HCT116 (cell line): ENCODE results near the gene MSI2. TPM values are rescaled to one million over a fixed set of nuclear protein-coding genes. Genes with fewer than 3 reads are reported as not detected.

Experiments
- ATAC-seq: fragments of 200-7000 bp; cut with Tn5 transposase; 2 replicates; pipeline ENCODE4 v1.9.1; 2020; ENCODE audit warnings: mild to moderate bottlenecking, moderate library complexity
- BruUV-seq: library from RNA; stranded (reverse); fragments of 400-500 nt; replicated peaks from 2 replicates; lab custom pipeline; 2021; lab: Mats Ljungman, UMichigan
- CTCF ChIA-PET: fragments of 300-600 bp; sonication (Branson Sonifier 250); formaldehyde crosslinking; loops from one replicate; lab custom pipeline; 2021; ENCODE audit warnings: antibody characterized with exemption; lab: Charles Lee
- POLR2A ChIA-PET: fragments of 300-600, 350-600 bp; sonication (Branson Sonifier 250); formaldehyde crosslinking; loops from one replicate; lab custom pipeline; 2021; ENCODE audit warnings: antibody characterized with exemption; lab: Charles Lee
- RAD21 ChIA-PET, 2 experiments: fragments of 300-600 bp; sonication (Branson Sonifier 250); formaldehyde crosslinking; loops; one replicate each; lab custom pipeline; 2023; ENCODE audit warnings: low total read pairs in 2 of 2; ENCODE audit not compliant: uncharacterized antibody in 2 of 2, unreplicated experiment in 2 of 2, low non-redundant PET in 1 of 2; lab: Charles Lee
- DNase-seq: peaks from one replicate; pipeline ENCODE4 v3.0.0-alpha.2; 2010; ENCODE audit warnings: low read depth, low spot score
- H2AFZ ChIP-seq: fragments of 200-600 bp; shearing (Covaris generic), sonication (generic); 2 replicates; pipeline ENCODE4 v1.6.1; 2017; ENCODE audit warnings: low read depth, mixed run types, mixed read lengths, antibody characterized with exemption, low read length; ENCODE audit not compliant: poor library complexity, severe bottlenecking
- H3K27ac ChIP-seq: 2 replicates; pipeline ENCODE4 v1.5.1; 2012; ENCODE audit warnings: low read depth, low read length
- H3K27me3 ChIP-seq: fragments of 200-600 bp; sonication (generic); 2 replicates; pipeline ENCODE4 v1.6.1; 2016; ENCODE audit warnings: mixed run types, low read length, mixed read lengths; ENCODE audit not compliant: insufficient read depth
- H3K36me3 ChIP-seq, 2 experiments: fragments of 200-500 bp in 1 of 2; fragments of 200-600 bp in 1 of 2; sonication (Bioruptor generic) in 1 of 2; sonication (generic) in 1 of 2; 2 replicates each; pipeline versions ENCODE4 v1.5.1 to v1.6.1; 2014 to 2016; ENCODE audit warnings: low read length in 2 of 2, inconsistent platforms in 1 of 2, mixed read lengths in 1 of 2, mixed run types in 1 of 2; ENCODE audit not compliant: insufficient read depth in 2 of 2, control insufficient read depth in 1 of 2
- H3K4me1 ChIP-seq, 2 experiments: fragments of 200-600 bp in 1 of 2; sonication (generic) in 1 of 2; 2 replicates each; pipeline versions ENCODE4 v1.5.1 to v1.6.1; 2012 to 2017; ENCODE audit warnings: low read length in 2 of 2, inconsistent platforms in 1 of 2, mild to moderate bottlenecking in 1 of 2, mixed read lengths in 1 of 2, mixed run types in 1 of 2, moderate library complexity in 1 of 2; ENCODE audit not compliant: insufficient read depth in 2 of 2, control insufficient read depth in 1 of 2
- H3K4me2 ChIP-seq: fragments of 200-600 bp; sonication (generic); 2 replicates; pipeline ENCODE4 v1.6.1; 2017; ENCODE audit warnings: mixed run types, low read length, mixed read lengths
- H3K4me3 ChIP-seq, 2 experiments: fragments of 200-600 bp in 1 of 2; sonication (generic) in 1 of 2; replicated peaks in 1 of 2; 2 replicates each; pipeline ENCODE4 v1.5.1; 2011 to 2016; ENCODE audit warnings: low read length in 2 of 2, control low read depth in 1 of 2, low read depth in 1 of 2, mild to moderate bottlenecking in 1 of 2, mixed read lengths in 1 of 2, mixed run types in 1 of 2
- H3K79me2 ChIP-seq: fragments of 200-600 bp; sonication (generic); 2 replicates; pipeline ENCODE4 v1.6.1; 2017; ENCODE audit warnings: mild to moderate bottlenecking, mixed run types, low read length, moderate library complexity, mixed read lengths; ENCODE audit not compliant: insufficient read depth
- H3K9ac ChIP-seq: fragments of 200-600 bp; sonication (generic); 2 replicates; pipeline ENCODE4 v1.6.1; 2016; ENCODE audit warnings: low read length, mixed read lengths
- H3K9me2 ChIP-seq: fragments of 200-600 bp; sonication (generic), shearing (Covaris generic); 2 replicates; pipeline ENCODE4 v1.6.1; 2017; ENCODE audit warnings: mixed run types, mild to moderate bottlenecking, moderate library complexity; ENCODE audit not compliant: insufficient read depth
- H3K9me3 ChIP-seq, 2 experiments: fragments of 200-500 bp in 1 of 2; fragments of 200-600 bp in 1 of 2; sonication (Bioruptor generic) in 1 of 2; sonication (generic) in 1 of 2; 2 replicates each; pipeline ENCODE4 v1.6.1; 2014 to 2017; ENCODE audit warnings: low read length in 2 of 2, mixed read lengths in 2 of 2, inconsistent platforms in 1 of 2, low read depth in 1 of 2, mild to moderate bottlenecking in 1 of 2, mixed run types in 1 of 2, moderate library complexity in 1 of 2; ENCODE audit not compliant: control insufficient read depth in 1 of 2, insufficient read depth in 1 of 2
- H4K20me1 ChIP-seq: fragments of 200-600 bp; sonication (generic), shearing (Covaris generic); 2 replicates; pipeline ENCODE4 v1.6.1; 2017; ENCODE audit warnings: mixed run types, mild to moderate bottlenecking, moderate library complexity; ENCODE audit not compliant: insufficient read depth
- ATF3 ChIP-seq: IDR thresholded peaks from 2 replicates; pipeline ENCODE4 v1.6.1; 2012
- CTCF ChIP-seq, 3 experiments: fragments of 200-600 bp in 1 of 3; sonication (generic) in 1 of 3; IDR thresholded peaks in 2 of 3; conservative IDR thresholded peaks in 1 of 3; 2 replicates each; pipeline ENCODE4 v1.5.1; 2012 to 2017; ENCODE audit warnings: low read depth in 2 of 3, low read length in 2 of 3, antibody characterized with exemption in 1 of 3, borderline replicate concordance in 1 of 3, control low read depth in 1 of 3, mild to moderate bottlenecking in 1 of 3, mixed read lengths in 1 of 3, mixed run types in 1 of 3, moderate library complexity in 1 of 3; ENCODE audit not compliant: insufficient read depth in 1 of 3
- EGR1 ChIP-seq: IDR thresholded peaks from 2 replicates; pipeline ENCODE4 v1.6.1; 2012; ENCODE audit warnings: low read depth
- EZH2 ChIP-seq: fragments of 200-600 bp; sonication (generic); IDR thresholded peaks from 2 replicates; pipeline ENCODE4 v1.6.1; 2017; ENCODE audit warnings: antibody characterized with exemption, mixed run types
- EZH2phosphoT487 ChIP-seq: fragments of 200-600 bp; IDR thresholded peaks from 2 replicates; pipeline ENCODE4 v1.6.1; 2018; ENCODE audit warnings: antibody characterized with exemption, borderline replicate concordance
- FOSL1 ChIP-seq: IDR thresholded peaks from 2 replicates; pipeline ENCODE4 v1.6.1; 2012; ENCODE audit warnings: low read depth
- RAD21 ChIP-seq: IDR thresholded peaks from 2 replicates; pipeline ENCODE4 v1.6.1; 2012; ENCODE audit warnings: low read depth, mild to moderate bottlenecking
- YY1 ChIP-seq: IDR thresholded peaks from 2 replicates; pipeline ENCODE4 v1.6.1; 2011; ENCODE audit warnings: low read length, low read depth, moderate library complexity, mild to moderate bottlenecking; ENCODE audit not compliant: insufficient replicate concordance; ENCODE audit errors: extremely low read depth
- ZBTB33 ChIP-seq: IDR thresholded peaks from 2 replicates; pipeline ENCODE4 v1.6.1; 2011; ENCODE audit warnings: mild to moderate bottlenecking, low read length, moderate library complexity; ENCODE audit not compliant: insufficient replicate concordance; ENCODE audit errors: extremely low read depth
- ZFX ChIP-seq: fragments of 450-650 bp; IDR thresholded peaks from 2 replicates; pipeline ENCODE4 v1.6.1; 2017
- intact Hi-C: fragments of 100-400 bp; cut with micrococcal nuclease; formaldehyde crosslinking; loops from 2 replicates; pipeline ENCODE4 v1.10.0; 2022
- total RNA-seq: library from RNA; stranded (reverse); gene quantifications from one replicate; pipeline ENCODE4 v1.2.1, GENCODE V29; 2021; ENCODE audit not compliant: unreplicated experiment

MSI2 gene
- total RNA-seq, 1 experiment from 2014 or later: 137 TPM

- H3K36me3 ChIP-seq: no peaks in the 10 kb centered on the region
- no peak overlapping the region for H3K4me3 ChIP-seq
- DNase-seq (no peak), ATAC-seq (no peak)
- no peaks in the 10 kb centered on the region for H3K79me2 ChIP-seq
- no peak overlapping the region for H2AFZ ChIP-seq
- no peaks in the 10 kb centered on the region for H3K4me1 ChIP-seq
- ChIA-PET RAD21 (interaction anchor here in 1 of 2 experiments (0.6 kb wide), 1 partner anchor 142 kb away, joined by 5 read pairs; no protein-coding TSS in a partner anchor), POLR2A (no interaction called here), CTCF (interaction anchor here (1.8 kb wide), 1 partner anchor 15 kb away, joined by 5 read pairs; no protein-coding TSS in a partner anchor)
- no peaks in the 10 kb centered on the region for H3K27me3 ChIP-seq
- no peak overlapping the region for H3K9ac ChIP-seq
- no peak overlapping the region for H3K27ac ChIP-seq
- TF ChIP-seq CTCF (IDR thresholded peaks at IDR 0.05 in 2 of 3, conservative IDR thresholded peaks at IDR 0.05 in 1 of 3; ENCODE audit: borderline replicate concordance in 1 of 3, insufficient read depth in 1 of 3, low read depth in 2 of 3, low read length in 2 of 3): no peak
- TF ChIP-seq ATF3: no peak
- no peak for TF ChIP-seq RAD21
- TF ChIP-seq YY1: no peak
- no peak for TF ChIP-seq ZBTB33
- no peak for TF ChIP-seq FOSL1
- no peak for TF ChIP-seq EGR1
- no peak for TF ChIP-seq EZH2phosphoT487
- no peak for TF ChIP-seq ZFX
- TF ChIP-seq EZH2: no peak
- intact Hi-C loops: no loop called here
- no peak overlapping the region for H3K4me2 ChIP-seq
- no peaks in the 10 kb centered on the region for H3K9me2 ChIP-seq
- no peaks in the 10 kb centered on the region for H3K9me3 ChIP-seq
- BruUV-seq: no TSS peak
- H4K20me1 ChIP-seq: no peaks in the 10 kb centered on the region
These were observed 326.8 kb downstream of the MSI2 start for GRCh38 chr17:57582881-57583756.
